ENCODE measurements around the gene TRMT11.

The TRMT11 gene

DNA sequence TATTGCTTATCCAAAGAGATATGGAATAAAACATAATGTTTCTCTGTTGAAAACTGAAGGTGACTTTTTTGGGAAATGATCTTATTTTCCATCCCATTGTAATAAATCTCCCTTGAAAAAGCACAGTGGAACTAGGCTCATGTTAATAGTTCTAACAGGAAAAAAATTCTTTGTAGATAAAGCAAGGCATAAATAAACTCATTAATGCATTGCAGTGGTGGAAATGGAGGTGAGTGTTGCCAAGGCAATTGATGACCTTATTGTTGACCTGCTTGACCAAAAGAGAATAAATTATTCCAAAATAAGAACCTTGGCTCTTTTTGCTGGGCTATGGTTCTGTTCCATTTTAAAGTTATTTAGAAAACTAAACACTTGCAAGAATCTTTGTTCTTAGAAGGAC is 55.2 kb downstream of the TRMT11 start:
- TF ChIP-seq, protein P1, sequence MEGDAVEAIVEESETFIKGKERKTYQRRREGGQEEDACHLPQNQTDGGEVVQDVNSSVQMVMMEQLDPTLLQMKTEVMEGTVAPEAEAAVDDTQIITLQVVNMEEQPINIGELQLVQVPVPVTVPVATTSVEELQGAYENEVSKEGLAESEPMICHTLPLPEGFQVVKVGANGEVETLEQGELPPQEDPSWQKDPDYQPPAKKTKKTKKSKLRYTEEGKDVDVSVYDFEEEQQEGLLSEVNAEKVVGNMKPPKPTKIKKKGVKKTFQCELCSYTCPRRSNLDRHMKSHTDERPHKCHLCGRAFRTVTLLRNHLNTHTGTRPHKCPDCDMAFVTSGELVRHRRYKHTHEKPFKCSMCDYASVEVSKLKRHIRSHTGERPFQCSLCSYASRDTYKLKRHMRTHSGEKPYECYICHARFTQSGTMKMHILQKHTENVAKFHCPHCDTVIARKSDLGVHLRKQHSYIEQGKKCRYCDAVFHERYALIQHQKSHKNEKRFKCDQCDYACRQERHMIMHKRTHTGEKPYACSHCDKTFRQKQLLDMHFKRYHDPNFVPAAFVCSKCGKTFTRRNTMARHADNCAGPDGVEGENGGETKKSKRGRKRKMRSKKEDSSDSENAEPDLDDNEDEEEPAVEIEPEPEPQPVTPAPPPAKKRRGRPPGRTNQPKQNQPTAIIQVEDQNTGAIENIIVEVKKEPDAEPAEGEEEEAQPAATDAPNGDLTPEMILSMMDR (IDR thresholded peaks at IDR 0.05), result no peak
- DNase-seq (ENCODE audit: low spot score), result no peak
- no peak overlapping the region for H3K27ac ChIP-seq

GRCh38 chr6:126042001-126042419 is 55.7 kb downstream of the TRMT11 start:
- DNase-seq (ENCODE audit: low spot score), result no peak
- Histone ChIP-seq H3K4me3 (no peak overlapping the region), H3K27ac (no peak overlapping the region)
- TF ChIP-seq, protein P1 (IDR thresholded peaks at IDR 0.05), result no peak

More for the DNA sequence above, 55.2 kb downstream of the TRMT11 start:
- no peak overlapping the region for H3K4me3 ChIP-seq

GRCh38 chr6:126047648-126048047 is 61.3 kb downstream of the TRMT11 start:
- DNase-seq (ENCODE audit: low spot score), result no peak
- Histone ChIP-seq H3K4me3 (no peak overlapping the region), H3K27ac (no peak overlapping the region)
- TF ChIP-seq, protein P1 (IDR thresholded peaks at IDR 0.05), result no peak

DNA sequence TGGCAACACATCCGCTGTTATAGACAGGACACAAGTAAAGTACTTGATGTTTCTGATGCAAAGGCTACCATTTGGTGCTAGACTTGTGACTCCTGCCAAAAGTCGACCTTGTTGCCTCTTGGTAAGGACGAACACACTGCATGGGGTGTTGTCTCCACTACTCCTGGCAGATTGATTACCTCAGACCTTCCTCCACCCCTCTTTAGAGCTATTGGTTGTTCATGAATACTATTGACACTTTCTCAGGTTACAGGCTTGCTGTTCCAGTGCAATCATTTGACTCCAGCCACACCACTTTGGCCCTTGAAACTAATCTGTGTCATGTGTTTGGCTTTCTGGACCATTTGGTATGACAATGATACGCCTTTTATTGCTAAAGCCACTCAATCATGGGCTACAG is 62.3 kb downstream of the TRMT11 start:
- DNase-seq (ENCODE audit: low spot score), result no peak
- no peak overlapping the region for H3K27ac ChIP-seq
- no peak overlapping the region for H3K4me3 ChIP-seq
- TF ChIP-seq, protein P1 (IDR thresholded peaks at IDR 0.05), result no peak

GRCh38 chr6:126050795-126051194 is 64.5 kb downstream of the TRMT11 start:
- H3K4me3 ChIP-seq, result no peak overlapping the region
- TF ChIP-seq, protein P1 (IDR thresholded peaks at IDR 0.05), result no peak
- DNase-seq (ENCODE audit: low spot score), result no peak
- no peak overlapping the region for H3K27ac ChIP-seq

DNA sequence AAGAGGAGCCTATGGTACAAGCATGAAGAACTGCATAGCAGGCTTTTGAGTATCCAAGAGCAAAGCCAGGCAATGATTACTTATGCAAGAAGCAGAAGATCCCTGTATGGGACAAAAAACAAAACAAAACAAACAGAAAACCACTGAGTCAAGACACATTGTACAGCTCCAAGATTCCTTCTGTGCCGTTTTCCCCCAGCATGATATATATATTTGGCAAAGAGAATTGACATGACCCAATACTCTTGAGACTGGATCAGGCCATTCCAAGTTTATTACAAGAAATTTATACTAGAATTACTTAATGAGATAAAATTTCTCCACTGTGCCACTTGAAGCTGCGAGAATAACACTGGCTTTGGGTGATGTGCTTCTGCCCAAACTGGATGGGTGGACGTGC is 65.5 kb downstream of the TRMT11 start:
- Histone ChIP-seq H3K27ac (no peak overlapping the region), H3K4me3 (no peak overlapping the region)
- TF ChIP-seq, protein P1 (IDR thresholded peaks at IDR 0.05), result no peak
- no peak for DNase-seq (ENCODE audit: low spot score)

DNA sequence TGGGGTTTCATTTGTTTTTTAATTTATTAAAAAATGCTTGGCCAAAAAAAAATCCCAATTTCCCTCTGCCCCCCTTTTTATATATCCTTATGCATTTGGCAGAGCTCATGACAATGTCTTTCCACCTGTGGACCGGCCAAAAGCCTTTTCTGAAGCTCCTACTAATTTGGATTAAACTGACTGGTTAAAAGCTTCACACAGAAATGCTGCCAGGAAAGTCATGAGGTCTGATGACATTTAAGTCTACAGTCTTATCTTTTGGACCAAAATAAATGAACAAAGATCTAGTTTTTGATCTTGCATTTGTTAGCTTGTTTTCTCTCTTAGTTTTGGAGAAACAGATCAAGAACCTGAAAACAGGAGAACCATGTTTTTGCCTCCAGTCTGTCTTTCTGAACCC is 66.1 kb downstream of the TRMT11 start:
- TF ChIP-seq, protein P1 (IDR thresholded peaks at IDR 0.05), result no peak
- H3K27ac ChIP-seq, result no peak overlapping the region
- H3K4me3 ChIP-seq, result no peak overlapping the region
- no peak for DNase-seq (ENCODE audit: low spot score)

Data from coronary artery (tissue), 2 donors.